Measurements from ENCODE around the gene TRIM58.

- TF ChIP-seq POLR2A (IDR thresholded peaks at IDR 0.05; ENCODE audit: low read depth, low read length): no peak
- TF ChIP-seq POLR2AphosphoS5 (IDR thresholded peaks at IDR 0.05; ENCODE audit: low read depth, low read length): no peak
- TF ChIP-seq SPI1 (IDR thresholded peaks at IDR 0.05; ENCODE audit: low read depth, low read length): no peak
Measured at GRCh38 chr1:247812637-247813036, 44.4 kb upstream of the TRIM58 start.

Measured in GM12891 (cell line).